H54 (cell line): Measurements from ENCODE around the gene IFNGR2.
A peak's percentile ranks its signal among the peaks of the same experiment; 100 is the strongest.
"Not testable (repeated sequence)": the region's sequence is repeated elsewhere in the genome, so short reads cannot be mapped to it uniquely, and the experiment has no call there.

Source experiments
- DNase-seq: peaks from one replicate; pipeline ENCODE4 v3.0.0; 2011; ENCODE audit warnings: low spot score, mixed read lengths; ENCODE audit not compliant: insufficient read length
- FAIRE-seq: peaks from 3 replicates; lab custom pipeline; 2011; peaks lifted over from hg19 to GRCh38; lab: Jason Lieb, UNC
- POLR2A ChIP-seq: IDR thresholded peaks from 2 replicates; pipeline ENCODE4 v1.6.1; 2011; ENCODE audit warnings: low read depth, mild to moderate bottlenecking, low read length

IFNGR2 gene

DNA sequence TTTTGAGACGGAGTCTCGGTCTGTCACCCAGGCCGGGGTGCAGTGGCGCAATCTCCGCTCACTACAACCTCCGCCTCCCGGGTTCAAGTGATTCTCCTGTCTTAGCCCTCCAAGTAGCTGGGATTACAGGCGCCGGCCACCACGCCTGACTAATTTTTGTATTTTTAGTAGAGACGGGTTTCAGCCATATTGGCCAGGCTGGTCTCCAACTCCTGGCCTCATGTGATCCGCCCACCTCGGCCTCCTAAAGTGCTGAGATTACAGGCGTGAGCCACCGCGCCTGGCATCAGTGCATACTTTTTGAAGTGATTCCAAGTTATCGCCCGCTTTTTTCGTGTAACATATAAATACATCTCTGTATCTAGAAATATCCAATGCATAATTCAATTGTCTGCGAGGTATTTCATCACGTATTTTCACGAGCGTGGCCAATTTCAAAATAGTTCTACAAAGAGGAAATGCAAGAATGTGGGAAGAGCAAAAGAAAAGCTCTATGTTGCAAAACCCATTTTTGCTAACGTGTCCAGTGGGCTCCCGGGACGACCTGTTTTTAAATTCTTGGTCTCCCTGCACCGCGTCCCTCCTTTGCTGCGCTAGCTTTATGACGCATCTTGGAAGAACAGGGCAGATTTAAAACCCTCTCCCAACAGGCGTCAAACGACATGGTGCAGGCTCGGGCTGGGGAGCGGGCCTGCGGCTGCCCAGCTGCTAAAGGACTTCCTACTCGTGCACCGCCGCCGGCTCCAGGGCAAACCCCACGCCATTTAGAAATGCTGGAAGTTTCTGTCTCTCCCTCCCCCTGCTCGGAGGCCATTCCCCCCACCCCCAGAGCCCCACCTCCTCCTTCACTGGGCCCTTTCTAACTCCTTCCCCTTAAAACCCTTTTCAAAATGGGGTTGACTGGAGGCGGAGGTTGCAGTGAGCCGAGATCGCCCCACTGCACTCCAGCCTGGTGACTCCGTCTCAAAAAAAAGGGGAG, 923 bp upstream of the IFNGR2 start:
- FAIRE-seq (no peak), DNase-seq (no peak)
- no peak for TF ChIP-seq POLR2A

DNA sequence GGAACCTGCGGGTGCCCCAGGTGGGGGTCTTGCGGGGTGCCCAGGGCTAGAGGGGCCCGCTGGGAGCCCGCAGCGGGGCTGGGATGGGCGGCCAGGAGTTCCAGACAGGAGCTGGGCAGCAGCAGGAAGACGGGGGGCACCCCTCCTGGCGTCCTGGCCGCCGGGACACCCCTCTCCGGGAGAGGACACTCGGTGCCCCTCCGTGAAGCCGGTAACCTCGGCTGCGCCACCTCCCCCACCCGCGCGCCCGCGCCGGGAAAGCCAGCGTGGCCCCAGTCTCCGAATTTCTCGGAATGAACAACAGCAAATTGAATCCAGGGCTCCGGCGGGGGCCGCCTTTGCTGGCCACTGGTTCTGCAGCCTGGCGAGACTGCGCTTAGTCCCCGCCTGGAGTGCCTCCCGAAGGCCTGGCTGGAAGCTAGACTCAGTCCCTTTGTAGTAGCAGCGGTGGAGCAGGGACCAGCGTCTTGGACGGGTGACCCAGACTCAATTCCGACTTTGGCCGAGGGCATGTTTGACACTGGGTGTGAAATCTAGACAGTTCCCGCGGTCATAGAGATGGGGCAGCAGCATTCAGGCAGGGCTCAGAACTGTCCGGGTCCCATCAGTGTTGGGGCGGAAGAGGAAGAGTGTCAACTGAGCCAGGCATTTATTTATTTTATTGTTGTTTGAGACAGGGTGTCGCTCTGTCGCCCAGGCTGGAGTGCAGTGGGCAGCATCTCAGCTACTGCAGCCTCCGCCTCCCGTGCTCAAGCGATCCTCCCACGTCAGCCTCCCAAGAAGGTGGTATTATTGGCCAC, 773 bp downstream of the IFNGR2 start:
- DNase-seq = peak; percentile 51
- TF ChIP-seq POLR2A = no peak
- no peak for FAIRE-seq

DNA sequence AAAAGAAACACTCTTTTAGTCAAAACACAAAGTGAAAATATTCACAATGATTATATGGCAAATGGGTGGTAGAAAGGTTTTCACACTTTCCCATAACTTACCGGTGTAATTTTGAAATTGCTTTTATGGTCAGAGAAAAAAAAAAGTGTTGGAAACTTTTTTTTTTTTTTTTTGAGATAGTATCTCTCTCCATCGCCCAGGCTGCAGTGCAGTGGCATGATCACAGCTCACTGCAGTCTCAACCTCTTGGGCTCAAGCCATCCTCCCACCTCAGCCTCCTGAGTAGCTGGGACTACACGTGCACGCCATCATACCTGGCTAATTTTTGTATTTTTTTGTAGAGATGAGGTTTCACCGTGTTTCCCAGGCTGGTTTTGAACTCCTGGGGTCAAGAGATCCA, 3.3 kb downstream of the IFNGR2 start:
- TF ChIP-seq POLR2A = no peak
- FAIRE-seq = no peak
- no peak for DNase-seq

DNA sequence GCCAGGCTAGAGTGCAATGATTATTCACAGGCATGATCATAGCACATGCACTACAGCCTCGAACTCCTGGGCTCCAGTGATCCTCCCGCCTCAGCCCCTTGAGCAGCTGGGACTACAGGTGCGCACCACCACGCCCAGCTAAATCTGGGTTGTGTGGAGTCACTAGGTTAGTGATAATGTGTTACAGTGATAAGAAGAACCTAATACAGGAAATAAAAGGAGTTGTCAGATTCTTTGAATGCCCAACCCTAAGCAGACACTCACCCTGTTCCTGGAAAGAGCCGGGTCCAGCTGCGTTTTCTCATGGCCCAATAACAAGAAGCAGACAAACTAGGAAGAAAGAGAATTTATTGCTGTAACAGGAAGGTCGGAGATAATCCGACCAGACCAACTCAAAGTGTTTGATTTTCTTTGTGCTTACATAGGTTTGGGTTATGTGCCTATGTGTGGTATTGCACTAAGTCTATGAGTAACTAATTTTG, 8.8 kb downstream of the IFNGR2 start:
- no peak for FAIRE-seq
- TF ChIP-seq POLR2A = no peak
- DNase-seq = no peak

DNA sequence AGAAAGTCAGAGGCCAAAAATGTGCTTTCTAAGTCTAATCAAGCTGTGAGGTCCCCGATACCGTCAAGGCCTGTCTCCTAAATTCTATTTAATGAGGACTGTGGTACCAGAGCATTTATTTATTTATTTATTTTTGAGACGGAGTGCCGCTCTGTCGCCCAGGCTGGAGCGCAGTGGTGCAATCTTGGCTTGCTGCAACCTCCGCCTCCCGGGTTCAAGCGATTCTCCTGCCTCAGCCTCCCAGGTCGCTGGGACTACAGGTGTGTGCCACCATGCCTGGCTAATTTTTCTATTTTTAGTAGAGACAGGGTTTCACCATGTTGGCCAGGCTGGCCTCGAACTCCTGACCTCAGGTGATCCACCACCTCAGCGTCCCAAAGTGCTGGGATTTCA, 9.2 kb downstream of the IFNGR2 start:
- not testable (repeated sequence) for DNase-seq, FAIRE-seq

DNA sequence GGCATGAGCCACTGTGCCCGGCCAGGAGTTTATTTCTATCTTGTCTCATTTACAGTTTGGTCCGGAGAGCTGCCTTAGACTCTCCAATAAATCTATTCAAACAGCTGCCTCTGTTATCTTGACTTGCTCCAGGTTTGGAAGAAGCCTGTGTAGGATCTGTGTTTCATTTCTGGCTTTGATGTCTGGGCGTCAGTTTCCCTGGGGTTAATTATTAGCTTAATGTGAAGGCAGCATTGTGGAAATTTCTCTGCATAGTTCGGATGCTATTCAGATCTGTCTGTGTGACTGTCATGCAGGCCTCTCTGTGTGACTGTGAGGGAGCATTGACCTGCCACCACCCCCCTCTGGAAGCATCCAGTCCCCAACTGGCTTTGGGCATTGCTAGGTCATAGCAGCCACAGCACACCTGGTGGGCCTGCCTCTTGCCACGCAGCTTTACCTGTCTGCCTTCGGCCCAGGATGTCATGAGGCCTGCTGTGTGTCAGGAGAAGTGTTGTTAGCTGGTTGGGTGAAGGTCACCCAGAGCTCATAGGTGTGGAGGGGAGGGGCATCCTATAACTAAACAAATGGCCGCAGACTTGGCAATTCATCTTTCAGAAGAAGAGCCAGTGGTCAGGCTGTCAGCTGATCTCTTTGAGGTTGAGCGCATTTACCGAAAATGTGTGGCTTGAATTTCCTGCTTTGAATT, 9.8 kb downstream of the IFNGR2 start:
- DNase-seq (no peak), FAIRE-seq (no peak)

DNA sequence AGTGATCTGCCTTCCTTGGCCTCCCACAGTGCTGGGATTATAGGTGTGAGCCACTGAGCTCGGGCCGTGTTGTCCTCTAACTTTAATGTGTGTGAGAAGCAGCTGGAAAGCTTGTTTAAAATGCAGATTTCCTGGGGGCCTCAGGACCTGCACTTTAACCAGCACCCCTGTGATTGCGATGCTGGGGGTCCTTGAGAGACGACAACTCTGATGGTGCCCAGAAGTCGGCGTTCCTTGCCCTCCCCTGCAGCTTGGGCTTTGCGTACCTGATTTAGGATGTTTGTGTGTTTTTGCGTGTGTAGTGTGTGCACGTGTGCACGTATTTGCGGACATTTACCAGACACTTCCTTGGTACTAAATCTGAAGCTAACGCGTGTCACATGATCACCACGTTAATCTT, 10.9 kb downstream of the IFNGR2 start:
- TF ChIP-seq POLR2A = no peak
- DNase-seq (no peak), FAIRE-seq (no peak)

More for the DNA sequence above, 9.8 kb downstream of the IFNGR2 start:
- TF ChIP-seq POLR2A = no peak

DNA sequence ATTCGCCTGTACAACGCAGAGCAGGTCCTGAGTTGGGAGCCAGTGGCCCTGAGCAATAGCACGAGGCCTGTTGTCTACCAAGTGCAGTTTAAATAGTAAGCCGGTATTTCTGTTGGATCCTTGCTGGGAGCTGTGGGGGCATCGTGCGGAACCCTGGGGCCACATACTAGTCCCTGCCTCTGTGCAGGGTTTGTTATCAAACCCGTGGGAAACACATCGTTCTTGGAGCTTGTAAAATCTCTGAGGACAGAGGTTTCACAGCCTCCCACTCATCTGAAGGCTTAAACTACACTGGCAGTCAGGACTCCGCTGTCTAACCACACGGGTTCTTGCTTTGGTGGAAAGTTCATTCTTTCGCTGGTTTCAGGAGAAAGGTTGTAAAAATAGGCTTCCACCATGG, 11.7 kb downstream of the IFNGR2 start:
- no peak for DNase-seq
- no peak for TF ChIP-seq POLR2A
- FAIRE-seq = no peak

DNA sequence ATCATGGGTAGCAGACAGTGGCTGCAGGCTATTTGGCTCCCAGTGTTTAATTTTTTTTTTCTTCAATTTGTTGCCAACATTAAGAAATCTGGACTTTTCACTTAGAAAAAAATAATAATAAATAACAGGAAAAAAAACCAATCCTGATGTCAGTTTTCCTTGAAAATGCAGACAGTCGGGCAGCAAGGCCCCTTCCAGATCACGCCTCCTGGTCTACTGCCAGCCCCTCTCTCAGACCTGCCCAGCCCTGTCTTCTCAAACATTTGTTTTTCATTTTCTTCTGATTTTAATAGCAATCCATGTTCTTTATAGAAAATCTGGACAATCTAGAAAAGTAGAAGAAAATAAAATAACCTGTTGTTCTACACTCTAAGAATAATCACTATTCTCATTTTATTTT, 15.5 kb downstream of the IFNGR2 start:
- no peak for TF ChIP-seq POLR2A
- DNase-seq (no peak), FAIRE-seq (no peak)

DNA sequence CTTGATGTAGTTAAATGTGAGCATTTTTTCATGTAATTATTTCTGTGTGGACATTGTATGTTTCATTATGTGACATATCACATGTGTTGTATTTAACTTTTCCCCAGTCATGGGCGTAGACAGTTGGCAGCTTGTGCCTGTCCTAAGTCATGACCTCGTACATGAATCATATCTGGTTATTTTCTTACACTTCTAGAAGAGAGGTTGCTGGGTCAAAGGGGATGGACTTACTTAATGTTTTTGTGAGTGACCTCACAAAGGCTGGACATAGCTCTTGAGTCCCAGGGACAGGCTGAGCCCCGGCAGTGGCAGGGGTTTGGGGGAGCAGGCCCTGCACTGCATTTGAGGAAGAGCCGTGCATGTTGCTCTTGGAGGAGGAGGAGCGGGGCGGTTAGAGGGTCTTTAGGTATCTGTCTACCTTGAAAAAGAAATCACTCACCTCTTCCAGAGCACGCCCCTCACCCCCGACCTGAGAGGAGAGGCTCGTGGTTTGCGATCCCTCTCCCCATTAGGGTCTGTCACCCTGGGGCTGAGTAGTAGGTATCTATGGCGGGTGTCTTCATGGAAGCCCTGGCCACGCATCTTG, 16.4 kb downstream of the IFNGR2 start:
- DNase-seq (peak; percentile 75), FAIRE-seq (no peak)
- no peak for TF ChIP-seq POLR2A

DNA sequence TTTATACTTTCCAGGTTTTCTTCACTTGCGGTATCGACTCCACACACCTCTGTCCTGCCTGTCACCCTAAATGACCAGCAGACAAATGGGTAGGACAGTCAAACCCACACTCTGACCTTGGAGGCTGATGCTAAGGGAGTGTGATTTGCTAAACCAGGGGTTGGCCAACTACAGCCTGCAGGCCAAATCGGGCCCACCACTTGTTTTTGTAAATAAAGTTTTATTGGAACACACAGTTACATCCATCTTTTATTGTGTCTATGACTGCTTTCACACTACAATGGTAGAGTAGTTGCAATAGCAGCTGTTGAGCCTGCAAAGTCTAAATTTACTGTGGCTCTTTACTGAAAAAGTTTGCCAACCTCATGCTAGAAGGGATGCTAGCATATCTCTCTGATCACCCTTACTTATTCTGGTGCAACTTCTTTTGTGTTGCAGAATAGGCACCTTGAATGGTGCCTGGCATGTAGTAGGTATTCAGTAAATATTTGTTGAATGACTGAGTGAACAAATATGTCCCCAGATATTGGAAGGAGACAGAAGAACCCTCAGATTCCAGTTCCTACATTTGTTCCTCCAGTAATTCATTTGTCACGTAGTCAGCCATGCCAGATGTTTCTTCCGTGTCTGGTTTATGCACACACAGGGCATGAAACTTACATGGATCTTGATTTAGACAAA, 18.6 kb downstream of the IFNGR2 start:
- TF ChIP-seq POLR2A = no peak
- DNase-seq (no peak), FAIRE-seq (no peak)

DNA sequence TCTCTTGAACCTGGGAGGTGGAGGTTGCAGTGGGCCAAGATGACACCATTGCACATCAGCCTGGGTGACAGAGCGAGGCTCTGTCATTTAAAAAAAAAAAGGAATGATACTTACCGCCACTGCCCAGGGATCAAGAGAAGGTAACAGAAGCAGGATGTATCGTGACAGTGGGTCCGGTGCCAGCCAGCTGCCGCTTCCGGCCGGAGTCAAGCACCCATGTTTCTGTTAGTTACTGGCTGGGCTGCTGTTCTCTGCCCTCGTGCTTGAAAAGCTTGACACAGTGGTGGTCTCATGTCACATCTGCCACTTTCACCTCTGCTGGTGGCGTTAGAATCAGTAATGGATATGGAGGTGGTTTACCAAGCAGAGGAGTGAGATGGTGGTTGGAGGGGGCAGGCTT, 21.0 kb downstream of the IFNGR2 start:
- FAIRE-seq (no peak), DNase-seq (no peak)
- TF ChIP-seq POLR2A = no peak

DNA sequence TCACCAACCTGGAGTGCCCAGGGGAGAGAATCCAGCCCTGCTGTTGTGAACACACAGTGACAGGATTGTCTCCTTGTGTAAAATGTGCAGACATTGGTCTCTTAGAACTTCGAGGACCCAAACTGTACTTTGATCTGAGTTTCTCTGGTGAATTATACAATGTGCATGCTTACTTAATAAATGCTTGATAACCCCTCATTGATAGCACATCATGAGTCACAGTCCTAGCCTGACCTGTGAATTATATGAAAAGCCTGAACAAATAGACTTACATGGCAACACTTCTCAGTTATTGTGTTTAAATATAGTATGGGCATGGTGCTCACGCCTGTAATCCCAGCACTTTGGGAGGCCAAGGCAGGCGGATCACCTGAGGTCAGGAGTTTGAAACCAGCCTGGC, 22.6 kb downstream of the IFNGR2 start:
- no peak for DNase-seq
- FAIRE-seq = no peak
- no peak for TF ChIP-seq POLR2A
